ENCODE measurements around the gene CGB1. TPM values are rescaled to one million over a fixed set of nuclear protein-coding genes. Genes with fewer than 3 reads are reported as not detected.
A peak's percentile ranks its signal among the peaks of the same experiment; 100 is the strongest.
"Not testable (repeated sequence)": the region's sequence is repeated elsewhere in the genome, so short reads cannot be mapped to it uniquely, and the experiment has no call there.

Gene CGB1
- polyA plus RNA-seq (2012; rRNA removed): not detected in 2 replicates
- not detected in 2 replicates for polyA plus RNA-seq (2012; cell fraction: cytosol; rRNA removed)
- not detected in 2 replicates for polyA plus RNA-seq (2012; cell fraction: nucleus; rRNA removed)

GRCh38 chr19:49036815-49037214, at the start of gene CGB1:
Gene CGB1 (minus strand): TSS chr19:49036895. CDS start chr19:49036711, 184 bp downstream.
- H3K9ac ChIP-seq; H3K27me3 ChIP-seq (ENCODE audit: insufficient read depth); H3K36me3 ChIP-seq (replicated peaks in 1 of 2; ENCODE audit: control insufficient read depth in 1 of 2, insufficient read depth in 2 of 2, low read length in 1 of 2); H4K20me1 ChIP-seq (ENCODE audit: insufficient read depth); H3K4me2 ChIP-seq; H3K27ac ChIP-seq (ENCODE audit: low read depth in 2 of 2, low read length in 1 of 2); H3K4me3 ChIP-seq (ENCODE audit: low read depth in 2 of 2, low read length in 1 of 2); H3F3A ChIP-seq (replicated peaks; ENCODE audit: insufficient read depth); POLR2A ChIA-PET; CTCF ChIA-PET; H3K9me3 ChIP-seq; H3K79me2 ChIP-seq (ENCODE audit: insufficient read depth); H3K9me2 ChIP-seq; H3K4me1 ChIP-seq (ENCODE audit: control insufficient read depth in 1 of 2, insufficient read depth in 2 of 2, low read depth in 1 of 2, low read length in 1 of 2); H2AFZ ChIP-seq (ENCODE audit: low read depth): not testable (repeated sequence)
- peak; percentile 50 for DNase-seq
- peak; percentile 52 for TF ChIP-seq CTCF (IDR thresholded peaks at IDR 0.05)
- WGBS (ENCODE audit: low lambda C conversion rate): 64% methylated on average over 18 of the region's 18 CpGs

- no peak for DNase-seq
- TF ChIP-seq ELF1 (IDR thresholded peaks at IDR 0.05): no peak
- TF ChIP-seq NRF1 (IDR thresholded peaks at IDR 0.05; ENCODE audit: low read depth, low read length): no peak
- TF ChIP-seq, protein P1, sequence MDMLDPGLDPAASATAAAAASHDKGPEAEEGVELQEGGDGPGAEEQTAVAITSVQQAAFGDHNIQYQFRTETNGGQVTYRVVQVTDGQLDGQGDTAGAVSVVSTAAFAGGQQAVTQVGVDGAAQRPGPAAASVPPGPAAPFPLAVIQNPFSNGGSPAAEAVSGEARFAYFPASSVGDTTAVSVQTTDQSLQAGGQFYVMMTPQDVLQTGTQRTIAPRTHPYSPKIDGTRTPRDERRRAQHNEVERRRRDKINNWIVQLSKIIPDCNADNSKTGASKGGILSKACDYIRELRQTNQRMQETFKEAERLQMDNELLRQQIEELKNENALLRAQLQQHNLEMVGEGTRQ (IDR thresholded peaks at IDR 0.05; ENCODE audit: borderline replicate concordance, low read depth, low read length): no peak
- no peak for TF ChIP-seq SMC3 (IDR thresholded peaks at IDR 0.05; ENCODE audit: low read depth, low read length)
- TF ChIP-seq EP300 (IDR thresholded peaks at IDR 0.05; ENCODE audit: borderline replicate concordance in 1 of 2, low read depth in 1 of 2, low read length in 1 of 2): no peak
- no peak for TF ChIP-seq RCOR1 (IDR thresholded peaks at IDR 0.05; ENCODE audit: low read length)
- TF ChIP-seq CHD2 (IDR thresholded peaks at IDR 0.05; ENCODE audit: low read length, partially characterized antibody): no peak
- no peak for TF ChIP-seq ZBTB33 (IDR thresholded peaks at IDR 0.05; ENCODE audit: borderline replicate concordance, low read depth)
- no peak for TF ChIP-seq EZH2phosphoT487 (IDR thresholded peaks at IDR 0.05; ENCODE audit: borderline replicate concordance, low read depth)
- no peak for TF ChIP-seq TEAD4 (IDR thresholded peaks at IDR 0.05; ENCODE audit: borderline replicate concordance, insufficient read depth)
- TF ChIP-seq FOXJ3 (CRISPR knock-in tag; IDR thresholded peaks at IDR 0.05): no peak
- Histone ChIP-seq H3K36me3 (replicated peaks in 1 of 2; ENCODE audit: control insufficient read depth in 1 of 2, insufficient read depth in 2 of 2, low read length in 1 of 2) (peaks cover 22 to 38% of the 10 kb centered on the region in 2 experiments), H3F3A (replicated peaks; ENCODE audit: insufficient read depth) (peaks cover 5% of the 10 kb centered on the region), H3K27ac (ENCODE audit: low read depth in 2 of 2, low read length in 1 of 2) (no peak overlapping the region; a peak in 1 of 4 replicates), H3K9me3 (no peaks in the 10 kb centered on the region), H3K4me2 (peak overlapping the region; percentile 99), H2AFZ (ENCODE audit: low read depth) (no peak overlapping the region), H3K9me2 (no peaks in the 10 kb centered on the region), H3K79me2 (ENCODE audit: insufficient read depth) (peaks cover 64% of the 10 kb centered on the region), H3K27me3 (ENCODE audit: insufficient read depth) (no peaks in the 10 kb centered on the region), H3K9ac (peak overlapping the region; percentile 98), H3K4me1 (ENCODE audit: control insufficient read depth in 1 of 2, insufficient read depth in 2 of 2, low read depth in 1 of 2, low read length in 1 of 2) (peaks cover 10 to 12% of the 10 kb centered on the region in 2 experiments; a peak in 1 of 4 replicates), H3K4me3 (ENCODE audit: low read depth in 2 of 2, low read length in 1 of 2) (peak overlapping the region; percentile 78 to 99), H4K20me1 (ENCODE audit: insufficient read depth) (peaks cover 58% of the 10 kb centered on the region)
- 23% methylated on average over 10 of the region's 11 CpGs for WGBS (ENCODE audit: low lambda C conversion rate)
- ChIA-PET CTCF (interaction anchor here (0.6 to 4.3 kb wide), 5 partner anchors 12 to 134 kb away, joined by 3 to 40 read pairs (median 10); a partner anchor contains a TSS), POLR2A (no interaction called here)
These were observed 49.6 kb upstream of the CGB1 start for GRCh38 chr19:49086296-49086695.

Data from SK-N-SH (cell line).